NCI-H1105 treated with DMSO at 0.1 percent for 48 hours (cell line): ENCODE results near the gene CLEC5A.
"Not testable (repeated sequence)": the region's sequence is repeated elsewhere in the genome, so short reads cannot be mapped to it uniquely, and the experiment has no call there.

Experiments
- DNase-seq: peaks from one replicate; lab custom pipeline; 2025; lab: John Stamatoyannopoulos, UW

CLEC5A gene

DNA sequence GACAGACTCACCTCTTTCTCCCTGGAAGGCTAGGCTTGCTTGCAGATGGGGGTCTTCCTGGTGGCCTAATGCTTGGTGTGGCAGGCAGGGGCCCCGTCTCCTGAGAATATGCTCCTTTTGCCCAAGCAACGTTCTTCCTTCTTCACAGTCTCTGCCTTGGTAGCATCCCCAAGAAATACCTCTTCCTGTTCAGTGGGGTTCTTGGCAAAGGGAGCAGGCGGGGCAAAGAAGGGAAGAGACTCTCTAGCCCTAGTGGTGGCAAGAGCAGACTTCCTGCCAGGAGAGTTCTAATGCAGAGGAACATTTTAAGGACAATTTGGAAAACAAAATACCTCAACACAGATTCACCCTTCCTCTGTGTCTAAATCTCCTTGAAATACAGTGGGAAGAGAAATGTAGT lies at the start of gene CLEC5A:
Gene CLEC5A (minus strand): TSS at position 179 of the 400 bp plus-strand sequence. CDS start 682 bp downstream, outside the sequence.
- DNase-seq: no peak

DNA sequence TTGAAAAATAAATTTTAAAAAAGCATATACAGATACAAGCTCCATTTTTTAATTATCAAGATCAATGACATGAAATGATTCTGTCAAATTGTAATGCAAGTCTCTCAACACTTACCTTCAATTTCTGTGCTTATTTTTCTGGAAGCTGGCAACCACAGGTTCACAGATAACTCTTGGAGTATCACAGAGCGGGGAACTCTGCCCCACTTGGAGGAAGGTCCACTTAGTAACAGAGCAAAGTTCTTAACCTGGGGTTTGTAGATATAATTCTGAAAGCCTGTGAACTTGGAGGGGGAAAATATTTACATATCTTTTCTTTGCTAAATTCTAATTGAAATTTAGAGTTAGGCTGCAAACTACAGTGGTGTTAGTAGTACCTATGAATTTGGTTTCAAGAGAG lies 46.6 kb upstream of the CLEC5A start:
- DNase-seq: no peak

DNA sequence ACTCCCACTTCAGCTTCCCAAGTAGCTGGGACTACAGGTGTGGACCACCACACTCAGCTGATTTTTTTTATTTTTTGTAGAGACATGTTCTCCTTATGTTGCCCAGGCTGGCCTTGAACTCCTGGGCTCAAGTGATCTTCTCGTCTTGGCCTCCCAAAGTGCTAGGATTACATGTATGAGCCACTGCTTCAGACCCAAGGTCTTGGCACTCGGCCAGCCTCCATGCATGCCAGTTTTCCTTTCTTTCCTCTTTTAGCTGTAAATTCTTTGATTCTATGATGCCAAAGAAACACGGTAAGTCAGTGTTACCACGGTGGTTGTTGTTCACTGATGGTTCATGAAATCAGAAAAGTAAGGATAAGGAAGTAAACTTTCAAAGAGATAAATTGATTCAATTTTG lies 45.9 kb upstream of the CLEC5A start:
- DNase-seq: no peak

DNA sequence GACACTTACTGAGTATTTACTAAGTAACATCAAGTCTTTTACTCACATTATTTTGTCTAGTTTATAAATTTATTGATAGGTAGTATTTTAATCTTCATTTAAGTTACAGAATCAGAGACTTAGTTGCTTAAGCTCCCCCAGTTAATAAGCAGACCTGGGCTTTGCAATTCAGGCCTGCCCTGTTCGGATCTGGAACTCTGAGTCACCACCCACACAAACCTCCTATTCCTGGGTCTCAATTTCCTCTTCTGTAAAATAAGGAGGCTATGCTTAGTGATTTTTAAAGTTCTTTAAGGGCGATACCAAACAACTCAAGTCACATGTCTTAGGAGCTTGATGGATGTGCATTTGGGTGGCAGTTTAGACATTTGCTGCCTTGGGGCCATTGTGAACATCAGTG lies 45.4 kb upstream of the CLEC5A start:
- no peak for DNase-seq

DNA sequence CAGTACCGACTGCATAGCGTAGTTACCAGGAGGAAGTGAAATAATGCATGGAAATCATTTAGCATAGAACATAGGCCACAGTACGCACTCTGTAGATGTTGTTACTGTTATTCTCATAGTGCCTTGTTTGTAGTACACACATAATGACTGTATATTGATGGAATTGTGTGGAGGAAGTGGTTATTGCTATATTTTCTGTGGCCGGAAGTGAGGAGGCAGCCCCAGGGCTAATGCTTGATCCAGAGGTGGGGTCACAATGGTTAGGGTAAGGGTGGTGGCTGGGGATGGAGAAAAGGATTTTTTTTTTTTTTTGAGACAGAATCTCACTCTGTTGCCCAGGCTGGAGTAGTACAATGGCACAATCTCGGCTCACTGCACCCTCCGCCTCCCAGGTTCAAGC lies 44.4 kb upstream of the CLEC5A start:
- no peak for DNase-seq

DNA sequence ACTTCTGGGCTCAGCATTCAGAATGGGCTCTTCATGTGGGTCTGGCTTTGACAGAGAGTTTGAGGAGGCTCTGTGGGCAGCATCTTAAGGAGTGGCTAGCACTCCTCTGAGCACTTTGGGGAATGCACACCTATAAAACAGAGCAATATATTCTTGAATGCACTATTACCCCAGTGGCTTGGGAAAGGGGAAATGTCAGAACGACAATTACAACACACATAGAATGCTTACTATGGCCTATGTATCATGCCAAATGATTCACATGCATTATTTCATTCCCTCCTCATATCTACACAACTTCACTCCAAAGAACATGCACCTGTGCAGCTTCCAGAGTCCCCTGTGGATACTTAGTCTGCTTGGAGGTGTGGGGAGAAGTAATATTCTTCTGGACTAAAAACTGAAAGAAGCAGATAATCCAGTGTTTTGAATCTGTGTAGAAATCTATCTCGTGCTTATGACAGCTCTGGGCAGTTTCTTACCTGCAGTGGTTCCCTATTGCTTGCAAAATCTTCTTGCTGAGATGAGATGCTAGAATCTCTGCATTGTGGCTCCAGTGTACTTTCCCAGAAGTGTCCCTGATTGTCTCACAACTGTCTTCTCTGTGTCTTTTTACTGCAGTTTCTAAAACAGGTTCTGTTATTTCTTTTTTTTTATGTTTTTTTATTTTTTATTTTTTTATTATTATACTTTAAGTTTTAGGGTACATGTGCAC lies 43.4 kb upstream of the CLEC5A start:
- DNase-seq: no peak

DNA sequence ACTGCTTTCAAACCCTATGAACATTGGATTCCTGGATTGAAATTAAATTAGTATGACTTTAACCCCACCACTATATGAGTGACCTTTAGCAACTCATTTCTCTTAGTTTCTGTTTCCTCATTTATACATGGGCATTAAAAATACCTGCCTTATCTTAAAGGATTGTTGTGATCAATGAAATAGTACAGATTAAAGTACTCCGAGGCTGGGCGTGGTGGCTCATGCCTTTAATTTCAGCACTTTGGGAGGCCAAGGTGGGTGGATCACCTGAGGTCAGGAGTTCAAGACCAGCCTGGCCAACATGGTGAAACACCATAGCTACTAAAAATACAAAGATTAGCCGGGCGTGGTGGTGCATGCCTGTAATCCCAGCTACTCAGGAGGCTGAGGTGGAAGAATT lies 41.0 kb upstream of the CLEC5A start:
- not testable (repeated sequence) for DNase-seq

DNA sequence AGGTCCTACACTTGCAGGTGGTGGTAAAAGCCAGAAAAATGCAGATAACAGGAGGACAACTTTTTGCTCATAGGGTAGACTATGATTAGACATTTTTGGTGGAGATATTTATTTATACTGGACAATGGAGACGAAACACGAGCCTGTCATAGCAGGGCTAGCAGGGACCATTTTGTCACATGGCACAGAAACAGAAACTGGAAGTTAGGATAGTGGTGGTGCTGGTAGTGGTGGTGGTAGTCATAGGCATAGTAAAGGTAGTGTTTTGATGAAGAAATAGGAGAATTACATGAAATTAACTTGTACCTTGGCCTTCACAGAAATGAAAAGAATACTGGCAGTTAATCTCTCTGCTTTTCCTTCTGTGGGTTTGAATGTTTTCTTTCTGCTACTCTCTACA lies 40.1 kb upstream of the CLEC5A start:
- no peak for DNase-seq

DNA sequence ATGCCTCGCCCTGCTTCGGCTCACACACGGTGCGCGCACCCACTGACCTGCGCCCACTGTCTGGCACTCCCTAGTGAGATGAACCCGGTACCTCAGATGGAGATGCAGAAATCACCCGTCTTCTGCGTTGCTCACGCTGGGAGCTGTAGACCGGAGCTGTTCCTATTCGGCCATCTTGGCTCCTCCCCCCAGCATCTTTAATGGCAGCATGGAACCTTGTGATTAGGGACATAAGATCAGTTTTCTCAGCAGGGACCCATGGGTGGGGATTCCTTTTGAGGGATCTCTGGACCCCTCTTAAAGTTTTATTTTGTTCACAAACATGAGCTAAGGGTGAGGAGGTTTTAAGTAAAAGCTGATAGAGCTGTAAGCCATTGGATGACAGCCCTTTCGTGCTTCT lies 39.2 kb upstream of the CLEC5A start:
- DNase-seq: not testable (repeated sequence)

DNA sequence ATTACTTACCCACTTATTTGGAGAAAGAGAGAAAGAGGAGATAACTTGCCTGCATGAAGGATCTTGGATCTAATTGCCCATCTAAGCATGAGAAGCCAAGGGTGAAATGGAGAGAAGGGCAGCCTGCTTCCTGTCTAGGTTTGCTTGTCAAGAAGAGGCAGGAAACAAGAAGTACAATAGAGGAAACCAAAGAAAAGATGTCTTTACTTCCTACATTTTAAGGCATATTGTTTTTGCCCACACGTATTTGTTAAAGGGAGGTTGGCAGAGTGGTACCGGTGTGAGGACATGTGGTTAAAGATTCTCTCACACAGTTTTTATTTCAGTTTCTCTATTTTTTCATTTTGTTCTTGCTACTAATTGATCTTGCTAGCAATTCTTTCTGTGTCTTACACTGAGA lies 32.8 kb upstream of the CLEC5A start:
- no peak for DNase-seq

DNA sequence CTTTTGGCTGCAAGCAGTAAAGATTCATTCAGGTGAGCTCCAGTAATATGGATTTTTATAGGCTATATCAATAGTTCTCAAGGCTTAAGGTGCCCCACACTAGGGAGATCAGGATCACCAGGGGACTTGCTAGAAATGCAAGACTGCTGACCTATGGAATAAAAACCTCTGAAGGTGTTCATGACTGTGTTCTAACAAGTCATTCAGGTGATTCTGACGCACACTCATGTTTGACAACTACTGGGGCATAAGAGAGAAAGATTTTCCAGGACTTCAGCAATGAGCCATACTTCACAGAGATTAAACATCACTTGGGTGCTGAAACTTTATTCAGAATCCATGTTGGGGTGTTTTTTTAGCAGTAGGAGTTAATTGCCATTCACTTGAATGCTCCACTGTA lies 31.6 kb upstream of the CLEC5A start:
- DNase-seq: no peak

DNA sequence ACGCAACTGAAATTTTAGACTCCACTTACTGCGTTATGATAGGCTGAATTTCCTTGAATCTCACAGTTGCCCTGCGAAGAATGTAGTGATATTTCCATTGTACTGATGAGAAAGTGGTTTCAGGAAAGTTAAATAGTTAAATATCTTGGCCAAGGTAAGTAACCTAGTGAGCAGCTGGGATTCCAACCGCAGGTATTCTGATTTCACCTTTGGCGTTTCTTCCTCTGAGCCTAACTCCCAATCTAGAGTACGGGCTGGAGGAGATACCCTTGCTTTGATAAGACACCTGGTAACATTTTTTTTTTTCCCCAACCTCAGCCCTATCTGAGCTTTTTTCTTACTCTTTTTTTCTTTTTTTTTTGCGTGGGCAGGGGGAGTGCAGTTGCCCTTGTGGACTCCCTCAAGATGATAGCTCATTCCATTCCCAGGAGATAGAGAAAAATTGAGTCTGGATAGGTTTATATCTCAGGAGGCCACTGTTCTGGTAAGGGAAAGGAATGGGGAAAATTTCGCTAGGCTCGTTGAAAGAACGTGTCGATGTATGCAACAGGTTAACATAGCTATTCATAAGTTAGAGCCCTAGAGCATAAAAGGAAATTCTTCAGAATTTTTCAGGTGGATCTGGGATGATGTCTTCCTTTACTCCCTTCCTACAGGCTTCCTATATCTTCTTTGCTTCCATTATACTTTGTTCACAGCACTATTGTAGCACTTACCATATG lies 29.9 kb upstream of the CLEC5A start:
- DNase-seq: no peak

DNA sequence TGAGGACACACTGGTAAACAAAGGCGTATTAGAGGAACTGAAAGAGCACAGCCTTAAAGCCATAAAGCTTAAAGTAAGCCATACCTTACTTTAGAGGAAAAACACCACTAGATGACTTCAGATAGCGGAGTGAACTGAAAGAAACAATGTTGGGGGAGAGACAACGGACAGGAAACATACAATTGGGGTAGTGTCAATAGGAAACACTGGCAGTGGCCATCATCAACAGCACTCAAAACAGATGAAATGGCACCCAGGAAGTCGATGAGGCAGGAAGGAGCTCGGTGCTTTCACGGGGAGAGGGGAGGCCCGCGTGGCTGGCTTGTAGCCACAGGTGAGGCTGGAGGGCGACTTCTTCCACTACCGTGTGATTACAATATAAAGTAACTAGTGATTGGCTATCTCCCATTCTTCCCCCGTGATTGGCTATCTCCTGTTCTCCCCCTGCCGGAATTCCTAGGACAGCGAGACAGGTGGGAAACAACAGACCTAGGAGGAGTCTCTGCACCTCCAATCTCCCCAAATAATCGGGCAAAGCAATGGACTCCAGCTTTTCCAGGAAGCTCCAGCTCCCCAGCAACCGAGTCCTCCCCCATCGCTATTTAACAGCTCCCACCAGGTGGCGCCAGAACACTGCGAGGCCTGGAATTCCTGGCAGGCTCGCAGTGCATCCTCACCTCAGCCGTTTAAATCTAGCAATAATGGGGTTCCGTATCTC lies 29.2 kb upstream of the CLEC5A start:
- peak; percentile 78 for DNase-seq

DNA sequence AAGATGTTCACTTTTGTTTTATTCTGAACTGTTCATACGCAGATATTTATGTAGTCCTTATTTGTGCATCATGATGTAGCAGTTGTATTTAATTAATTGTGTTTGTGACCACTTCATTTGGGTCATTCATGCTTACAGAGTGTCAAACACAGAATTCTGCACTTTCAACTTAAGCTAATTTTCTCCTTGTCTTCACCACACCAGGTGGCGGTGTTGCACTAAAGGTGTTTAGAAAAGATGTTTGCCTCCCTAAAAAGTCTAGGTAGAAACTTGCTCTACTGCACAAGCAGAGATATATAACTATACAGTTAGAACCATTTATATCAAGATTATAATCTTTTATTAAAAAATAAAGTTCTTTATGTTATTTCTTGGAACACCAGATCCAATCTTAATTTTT lies 28.1 kb upstream of the CLEC5A start:
- peak; percentile 40 for DNase-seq

DNA sequence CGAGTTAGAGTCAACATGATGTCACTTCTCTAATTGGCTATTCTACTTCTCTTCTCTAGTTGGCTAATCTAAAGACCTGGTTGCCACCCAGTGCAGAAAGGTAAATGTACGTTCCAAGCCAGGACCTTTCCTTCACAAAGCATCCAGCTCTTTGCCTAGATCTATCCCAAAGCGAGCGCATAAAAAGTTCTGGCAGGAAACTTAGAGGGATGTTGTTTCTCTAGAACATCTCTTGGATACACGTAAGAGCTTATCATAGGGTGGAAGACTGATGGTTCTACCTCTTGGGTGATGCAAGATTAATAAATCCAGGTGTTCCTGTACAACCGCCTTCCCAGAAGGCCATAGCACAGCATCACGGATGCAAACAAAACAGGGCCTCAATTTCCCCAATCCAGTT lies 26.9 kb upstream of the CLEC5A start, which contains the start of gene TAS2R38:
Gene TAS2R38 (minus strand): TSS at position 101 of the 400 bp plus-strand sequence. CDS start 84 bp downstream, at position 17.
- DNase-seq: no peak

DNA sequence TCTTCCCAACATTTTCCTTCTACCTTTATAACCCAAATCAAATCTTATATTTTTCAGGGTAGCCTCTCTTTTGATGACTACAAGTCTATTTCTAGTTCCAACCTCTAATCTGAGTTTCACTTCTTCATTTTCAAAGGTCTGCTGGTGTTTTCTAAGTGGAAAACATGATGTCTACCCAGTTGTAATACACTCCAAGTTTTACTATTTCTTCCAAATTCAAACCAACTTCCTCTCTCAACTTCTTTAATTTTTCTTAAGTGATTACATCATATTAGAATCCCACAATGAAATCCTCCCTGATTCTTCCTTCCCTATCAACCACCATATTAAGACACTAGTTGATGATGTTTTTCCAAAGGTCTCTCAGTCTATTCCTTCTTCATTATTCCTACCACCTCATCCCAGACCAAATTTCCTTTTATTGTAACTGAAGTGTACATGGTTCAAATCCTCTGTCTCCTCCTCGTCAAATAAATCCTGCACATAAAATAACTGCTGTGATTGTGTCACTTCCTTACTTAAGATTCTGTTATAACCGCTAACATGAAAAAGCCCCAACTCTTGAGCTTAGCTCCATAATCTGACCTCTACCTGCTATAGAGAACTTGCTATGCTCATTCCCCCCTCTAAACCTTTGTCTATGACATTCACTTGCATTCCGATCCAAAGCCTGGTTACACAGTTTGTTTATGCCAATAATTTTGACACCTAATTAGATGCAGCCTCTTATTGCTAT lies 14.1 kb upstream of the CLEC5A start:
- no peak for DNase-seq

DNA sequence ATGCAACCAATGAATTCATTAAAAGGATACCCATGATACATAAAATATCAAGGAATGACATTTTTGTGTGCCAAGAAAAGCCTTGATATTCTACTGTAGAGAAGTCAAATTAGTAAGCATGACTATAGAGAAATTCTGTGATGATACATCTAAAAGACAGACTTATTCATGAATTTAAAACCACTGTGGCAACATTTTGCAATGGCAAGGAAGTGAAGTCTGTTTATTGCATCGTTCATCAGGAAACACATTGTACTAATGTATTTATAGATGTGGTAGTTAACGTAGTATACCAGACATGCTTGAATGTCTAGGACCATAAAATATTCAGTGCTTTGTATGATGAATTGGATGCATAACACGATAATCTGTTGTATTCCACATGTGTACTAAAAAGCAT lies 9.3 kb upstream of the CLEC5A start:
- no peak for DNase-seq

DNA sequence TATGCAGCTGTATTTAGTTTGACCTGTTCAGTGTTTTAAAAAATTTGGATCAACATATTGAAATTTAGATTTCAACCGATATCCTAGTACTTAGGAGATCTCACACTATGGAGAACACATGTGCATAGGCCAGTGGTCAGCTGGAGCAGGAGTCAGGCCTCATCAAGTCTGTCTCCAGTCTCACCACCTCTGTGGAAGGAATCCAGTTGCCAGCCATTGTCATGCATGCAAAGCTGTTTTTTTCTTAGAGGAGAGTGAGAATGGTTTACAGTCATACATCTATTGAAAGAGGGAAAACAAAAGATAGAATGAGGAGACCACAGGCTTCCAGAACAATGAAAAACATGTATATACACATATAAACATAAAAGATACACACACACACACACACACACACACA lies 7.6 kb upstream of the CLEC5A start:
- no peak for DNase-seq

DNA sequence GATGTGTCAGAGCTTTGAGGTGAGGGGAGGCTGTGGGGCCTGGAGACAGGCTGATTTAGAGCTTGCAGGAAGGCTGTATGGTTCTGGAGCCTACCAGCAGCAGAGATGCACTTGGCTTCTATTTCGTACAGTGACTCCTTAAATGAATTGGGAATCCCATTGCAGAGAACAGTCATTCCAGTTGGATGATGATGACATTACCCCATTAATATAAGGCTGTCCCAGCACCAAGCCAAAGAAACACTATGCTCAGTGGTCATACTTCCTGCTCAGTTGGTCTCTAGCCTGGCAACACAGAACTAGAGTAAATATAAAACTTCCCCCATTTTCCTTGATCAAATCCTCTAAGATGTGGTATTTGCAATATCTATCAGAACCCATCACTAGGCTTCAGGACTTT lies 5.7 kb upstream of the CLEC5A start:
- DNase-seq: no peak

DNA sequence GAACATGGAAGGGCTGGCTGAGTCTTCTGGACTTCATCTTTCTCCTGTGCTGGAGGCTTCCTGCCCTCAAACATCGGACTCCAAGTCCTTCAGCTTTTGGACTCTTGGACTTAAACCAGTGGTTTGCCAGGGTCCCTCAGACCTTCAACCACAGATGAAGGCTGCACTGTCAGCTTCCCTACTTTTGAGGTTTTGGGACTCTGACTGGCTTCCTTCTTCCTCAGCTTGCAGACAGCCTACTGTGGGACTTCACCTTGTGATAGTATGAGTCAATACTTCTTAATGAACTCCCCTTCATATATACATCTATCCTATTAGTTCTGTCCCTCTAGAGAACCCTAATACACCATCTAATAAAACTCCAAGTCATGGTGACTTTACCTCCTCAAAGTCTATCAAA lies 4.0 kb upstream of the CLEC5A start:
- no peak for DNase-seq

DNA sequence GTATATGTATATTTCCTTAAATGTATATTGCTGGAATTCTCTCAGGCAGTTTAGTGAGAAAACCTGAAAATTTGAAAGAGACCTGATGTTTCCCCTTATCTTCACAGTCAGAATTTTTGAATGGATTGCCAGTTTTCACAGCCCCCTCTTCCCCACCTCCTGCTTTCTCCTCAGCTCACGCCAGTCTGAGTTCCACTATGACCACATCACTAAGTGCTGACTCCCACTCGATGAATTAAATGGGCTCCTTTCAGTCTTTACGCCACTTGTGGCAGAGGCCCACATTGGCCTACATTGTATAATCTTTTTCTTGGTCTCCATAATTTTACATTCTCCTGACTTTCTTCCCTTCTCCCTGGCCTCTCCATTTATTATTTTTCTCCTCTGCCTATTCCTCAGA lies 3.1 kb upstream of the CLEC5A start:
- no peak for DNase-seq

DNA sequence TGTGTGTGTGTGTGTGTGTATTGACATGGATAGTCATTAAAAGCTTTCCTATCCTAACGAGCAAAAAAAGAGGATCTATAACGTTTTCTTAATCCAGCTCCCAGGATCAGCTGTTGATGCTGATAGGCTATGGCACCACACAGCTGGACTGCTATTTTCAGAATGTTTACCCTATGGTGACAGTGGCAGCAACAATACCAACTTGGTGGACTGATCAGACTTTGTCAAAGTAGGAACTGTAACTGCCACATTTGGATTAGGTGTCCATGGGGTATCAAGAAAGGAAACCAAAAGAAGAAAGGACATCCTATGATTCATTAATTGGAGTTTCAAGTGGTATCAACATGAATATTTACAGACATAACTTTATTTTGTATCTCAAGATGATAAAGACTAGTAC lies 2.7 kb upstream of the CLEC5A start:
- DNase-seq: no peak
